Coronary artery (tissue), 2 donors: ENCODE data around the gene OR10A5.
"Not testable (repeated sequence)": the region's sequence is repeated elsewhere in the genome, so short reads cannot be mapped to it uniquely, and the experiment has no call there.

Experiments
- DNase-seq: peaks from one replicate; pipeline ENCODE4 v3.0.0-alpha.2; 2017; ENCODE audit warnings: low spot score
- H3K27ac ChIP-seq, 2 donors: fragments of 200-600 bp; sonication (generic); one replicate each; pipeline ENCODE4 v1.5.1; 2016 to 2019
- H3K4me3 ChIP-seq: fragments of 200-600 bp; sonication (generic); 2 replicates; pipeline ENCODE4 v1.5.1; 2016; ENCODE audit warnings: mild to moderate bottlenecking, moderate library complexity
- TF ChIP-seq, protein P1 (sequence below): fragments of 200-600 bp; sonication (generic); IDR thresholded peaks from one replicate; pipeline ENCODE4 v1.5.1; 2019; ENCODE audit warnings: antibody characterized with exemption

Gene OR10A5

DNA sequence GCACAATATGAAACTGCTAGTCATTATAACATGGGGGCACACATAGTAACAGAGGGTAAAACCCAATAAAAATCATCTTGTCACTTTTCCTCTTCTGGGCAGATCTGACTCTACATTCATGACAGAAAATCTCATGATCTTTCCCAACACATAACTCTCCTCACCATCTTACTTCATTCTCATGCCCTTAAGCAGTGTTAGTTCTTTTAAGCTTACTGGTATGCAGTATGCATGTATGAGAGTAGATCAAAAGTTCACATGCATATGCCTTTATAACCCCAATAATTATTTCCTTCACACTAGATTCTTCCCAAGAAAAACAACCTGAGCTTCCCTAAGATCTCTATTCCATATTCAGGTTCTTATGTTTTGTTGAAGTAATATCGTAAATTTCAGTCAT lies 25.8 kb downstream of the OR10A5 start:
- DNase-seq, result no peak
- H3K4me3 ChIP-seq, result no peak overlapping the region
- no peak overlapping the region for H3K27ac ChIP-seq
- TF ChIP-seq, protein P1, sequence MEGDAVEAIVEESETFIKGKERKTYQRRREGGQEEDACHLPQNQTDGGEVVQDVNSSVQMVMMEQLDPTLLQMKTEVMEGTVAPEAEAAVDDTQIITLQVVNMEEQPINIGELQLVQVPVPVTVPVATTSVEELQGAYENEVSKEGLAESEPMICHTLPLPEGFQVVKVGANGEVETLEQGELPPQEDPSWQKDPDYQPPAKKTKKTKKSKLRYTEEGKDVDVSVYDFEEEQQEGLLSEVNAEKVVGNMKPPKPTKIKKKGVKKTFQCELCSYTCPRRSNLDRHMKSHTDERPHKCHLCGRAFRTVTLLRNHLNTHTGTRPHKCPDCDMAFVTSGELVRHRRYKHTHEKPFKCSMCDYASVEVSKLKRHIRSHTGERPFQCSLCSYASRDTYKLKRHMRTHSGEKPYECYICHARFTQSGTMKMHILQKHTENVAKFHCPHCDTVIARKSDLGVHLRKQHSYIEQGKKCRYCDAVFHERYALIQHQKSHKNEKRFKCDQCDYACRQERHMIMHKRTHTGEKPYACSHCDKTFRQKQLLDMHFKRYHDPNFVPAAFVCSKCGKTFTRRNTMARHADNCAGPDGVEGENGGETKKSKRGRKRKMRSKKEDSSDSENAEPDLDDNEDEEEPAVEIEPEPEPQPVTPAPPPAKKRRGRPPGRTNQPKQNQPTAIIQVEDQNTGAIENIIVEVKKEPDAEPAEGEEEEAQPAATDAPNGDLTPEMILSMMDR, result no peak

DNA sequence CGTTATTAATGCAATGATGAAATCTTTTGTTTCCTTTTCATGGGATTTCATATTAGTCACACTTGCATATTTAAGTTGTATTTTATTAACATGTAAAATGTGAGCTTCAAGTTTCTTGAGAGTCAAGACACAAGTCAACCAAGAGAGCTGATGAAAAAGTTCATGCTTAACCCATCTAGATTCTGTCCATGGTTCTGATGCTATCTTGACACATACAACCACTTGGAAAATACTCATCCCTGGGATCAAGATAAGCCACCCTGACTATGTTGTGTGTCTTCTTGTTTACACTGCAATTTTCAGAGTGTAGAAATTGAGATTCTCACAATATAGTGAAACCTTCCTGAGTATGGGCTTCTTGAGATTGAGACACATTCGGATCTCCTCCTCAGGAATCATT lies 30.3 kb downstream of the OR10A5 start:
- no peak overlapping the region for H3K4me3 ChIP-seq
- TF ChIP-seq, protein P1, result no peak
- DNase-seq, result no peak
- no peak overlapping the region for H3K27ac ChIP-seq

DNA sequence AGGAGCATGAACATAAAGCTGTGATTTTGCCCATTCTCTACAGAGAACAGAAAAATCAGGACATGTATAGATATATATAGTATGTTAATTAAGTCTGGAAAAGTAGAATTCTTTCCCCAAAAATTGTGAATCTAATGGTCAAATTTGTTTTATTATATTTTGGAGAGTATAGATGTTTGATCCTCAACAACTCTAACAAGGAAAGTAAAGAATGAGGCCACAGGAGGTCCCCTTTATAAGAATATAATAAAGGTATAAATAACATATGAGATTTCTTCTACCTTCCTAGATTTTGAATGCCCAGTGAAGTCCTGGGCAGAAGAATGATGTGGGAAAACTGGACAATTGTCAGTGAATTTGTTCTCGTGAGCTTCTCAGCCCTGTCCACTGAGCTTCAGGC lies 30.8 kb downstream of the OR10A5 start, which contains the start of gene OR10A4:
TSS of gene OR10A4 (plus strand) at position 301 of the 400 bp plus-strand sequence. CDS start at position 324, 23 bp downstream.
- TF ChIP-seq, protein P1, result no peak
- no peak within 1 kb of the TSS for H3K27ac ChIP-seq
- DNase-seq, result no peak
- no peak within 1 kb of the TSS for H3K4me3 ChIP-seq

DNA sequence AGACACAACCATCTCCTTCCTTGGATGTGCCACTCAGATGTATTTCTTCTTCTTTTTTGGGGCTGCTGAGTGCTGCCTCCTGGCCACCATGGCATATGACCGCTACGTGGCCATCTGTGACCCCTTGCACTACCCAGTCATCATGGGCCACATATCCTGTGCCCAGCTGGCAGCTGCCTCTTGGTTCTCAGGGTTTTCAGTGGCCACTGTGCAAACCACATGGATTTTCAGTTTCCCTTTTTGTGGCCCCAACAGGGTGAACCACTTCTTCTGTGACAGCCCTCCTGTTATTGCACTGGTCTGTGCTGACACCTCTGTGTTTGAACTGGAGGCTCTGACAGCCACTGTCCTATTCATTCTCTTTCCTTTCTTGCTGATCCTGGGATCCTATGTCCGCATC lies 31.4 kb downstream of the OR10A5 start:
- TF ChIP-seq, protein P1, result no peak
- H3K27ac ChIP-seq, result no peak overlapping the region
- no peak for DNase-seq
- no peak overlapping the region for H3K4me3 ChIP-seq

DNA sequence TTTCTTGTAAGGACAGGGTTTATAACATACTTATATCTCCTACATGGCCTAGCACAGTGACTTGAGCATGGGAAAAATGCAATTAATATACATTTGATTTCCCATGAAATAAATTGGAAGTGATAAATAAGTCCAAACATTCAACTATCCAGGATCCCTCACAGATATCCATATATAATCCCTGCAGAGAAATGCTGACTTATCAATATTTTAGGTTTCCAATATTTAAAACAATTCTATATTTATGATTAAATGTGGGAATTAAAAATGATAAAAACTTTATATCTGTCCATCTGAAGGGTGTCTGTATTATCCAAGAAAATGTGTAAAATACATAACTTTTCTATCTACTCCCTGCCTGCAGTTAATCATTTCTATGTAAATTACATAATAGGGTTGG lies 37.3 kb downstream of the OR10A5 start:
- Histone ChIP-seq H3K27ac (no peak overlapping the region), H3K4me3 (no peak overlapping the region)
- TF ChIP-seq, protein P1, result no peak
- DNase-seq, result no peak

DNA sequence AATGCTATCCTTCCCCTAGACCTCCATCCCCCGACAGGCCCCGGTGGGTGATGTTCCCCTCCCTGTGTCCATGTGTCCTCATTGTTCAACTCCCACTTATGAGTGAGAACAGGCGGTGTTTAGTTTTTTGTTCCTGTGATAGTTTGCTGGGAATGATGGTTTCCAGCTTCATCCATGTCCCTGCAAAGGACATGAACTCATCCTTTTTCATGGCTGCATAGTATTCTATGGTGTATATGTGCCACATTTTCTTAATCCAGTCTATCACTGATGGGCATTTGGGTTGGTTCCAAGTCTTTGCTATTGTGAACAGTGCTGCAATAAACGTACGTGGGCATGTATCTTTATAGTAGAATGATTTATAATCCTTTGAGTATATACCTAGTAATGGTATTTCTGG lies 42.2 kb downstream of the OR10A5 start:
- H3K27ac ChIP-seq, DNase-seq, H3K4me3 ChIP-seq: not testable (repeated sequence)

DNA sequence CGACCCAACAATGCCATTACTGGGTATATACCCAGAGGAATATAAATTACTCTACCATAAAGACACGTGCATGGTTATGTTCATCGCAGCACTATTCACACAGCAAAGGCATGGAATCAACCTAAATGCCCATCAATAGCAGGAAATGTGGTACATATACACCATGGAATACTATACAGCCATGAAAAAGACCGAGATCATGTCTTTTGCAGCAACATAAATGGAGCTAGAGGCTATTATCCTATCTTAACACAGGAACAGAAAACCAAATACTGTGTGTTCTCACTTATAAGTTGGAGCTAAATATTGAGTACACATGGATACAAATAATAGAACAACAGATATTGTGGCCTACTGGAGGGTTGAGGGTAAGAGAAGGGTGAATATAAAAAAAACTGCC lies 43.3 kb downstream of the OR10A5 start:
- no peak for DNase-seq
- H3K27ac ChIP-seq, result no peak overlapping the region
- H3K4me3 ChIP-seq, result no peak overlapping the region
- TF ChIP-seq, protein P1, result no peak

DNA sequence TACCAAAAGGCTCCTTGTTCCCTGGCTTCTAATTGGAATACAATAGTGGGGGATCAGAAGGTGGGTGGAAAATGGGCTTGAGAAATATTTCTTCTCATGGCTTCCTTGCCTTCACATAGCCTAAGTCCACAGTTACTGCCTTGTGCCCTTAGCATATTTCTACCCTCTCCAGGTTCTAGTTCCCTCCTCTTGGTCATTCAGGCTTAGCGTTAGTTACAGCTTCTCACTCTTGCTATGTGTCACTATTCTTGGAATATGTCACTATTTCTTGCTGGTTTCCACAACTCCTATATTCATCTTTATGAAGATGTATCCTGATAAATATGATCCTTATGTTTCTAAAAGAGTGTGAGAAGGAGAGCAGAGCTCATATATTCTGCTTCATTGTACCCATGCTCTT lies 44.4 kb downstream of the OR10A5 start:
- TF ChIP-seq, protein P1, result no peak

More for the DNA sequence above, 44.4 kb downstream of the OR10A5 start:
- Histone ChIP-seq H3K27ac (no peak overlapping the region), H3K4me3 (no peak overlapping the region)
- DNase-seq, result no peak
